DND-41 (cell line): ENCODE measurements around the gene PCLO.

Experiments used
- CTCF ChIP-seq: IDR thresholded peaks from 2 replicates; pipeline ENCODE4 v1.5.1; 2012; ENCODE audit warnings: borderline replicate concordance, low read length, moderate library complexity, mild to moderate bottlenecking; ENCODE audit not compliant: poor library complexity, severe bottlenecking; ENCODE audit errors: extremely low read depth
- EZH2 ChIP-seq: IDR thresholded peaks from 3 replicates; pipeline ENCODE4 v1.6.1; 2012; ENCODE audit warnings: borderline replicate concordance, low read depth, mild to moderate bottlenecking, moderate library complexity, low read length, inconsistent platforms; ENCODE audit not compliant: severe bottlenecking

GRCh38 chr7:83130191-83130590 is 32.5 kb downstream of the PCLO start:
- TF ChIP-seq CTCF = no peak
- TF ChIP-seq EZH2 = no peak
